Naive thymus-derived CD8-positive, alpha-beta T cell (primary cell): ENCODE results near the gene NINL. TPM values are rescaled to one million over a fixed set of nuclear protein-coding genes. Genes with fewer than 3 reads are reported as not detected.
A peak's percentile ranks its signal among the peaks of the same experiment; 100 is the strongest.

Experiments
- ATAC-seq, 2 donors: fragments of 150-1000 bp; cut with Tn5 transposase in 1 of 2; sonication (Bioruptor Pico), chemical (Tn5 transposase) in 1 of 2; 1 replicate in 1 of 2; 2 replicates in 1 of 2; pipeline ENCODE4 v1.10.0; 2021; ENCODE audit warnings: mild to moderate bottlenecking in 2 of 2, moderate library complexity in 2 of 2
- POLR2A ChIA-PET: fragments of 350-600 bp; sonication (Branson Sonifier 250); formaldehyde crosslinking; loops from one replicate; lab custom pipeline; 2021; ENCODE audit warnings: antibody characterized with exemption; lab: Charles Lee
- DNase-seq, 10 donors: peaks; one replicate each; pipeline versions ENCODE4 v3.0.0 to v3.0.0-alpha.2; 2020 to 2022
- H3K27ac Mint-ChIP-seq, 10 donors: one replicate each; pipeline ENCODE4 v1.8.0; 2020 to 2022; ENCODE audit warnings: mild to moderate bottlenecking in 10 of 10, mixed read lengths in 10 of 10, moderate library complexity in 4 of 10, inconsistent platforms in 1 of 10
- H3K27me3 Mint-ChIP-seq, 5 donors: one replicate each; pipeline ENCODE4 v1.8.0; 2021 to 2022; ENCODE audit warnings: mixed read lengths in 5 of 5
- H3K36me3 Mint-ChIP-seq, 3 donors: one replicate each; pipeline ENCODE4 v1.8.0; 2020 to 2022; ENCODE audit warnings: mixed read lengths in 3 of 3, mild to moderate bottlenecking in 2 of 3, inconsistent platforms in 1 of 3
- H3K4me1 Mint-ChIP-seq, 4 donors: one replicate each; pipeline ENCODE4 v1.8.0; 2021 to 2022; ENCODE audit warnings: mixed read lengths in 4 of 4
- H3K4me3 Mint-ChIP-seq, 10 donors: one replicate each; pipeline ENCODE4 v1.8.0; 2020 to 2022; ENCODE audit warnings: mild to moderate bottlenecking in 10 of 10, mixed read lengths in 10 of 10, moderate library complexity in 6 of 10, inconsistent platforms in 1 of 10
- H3K9me3 Mint-ChIP-seq, 9 donors: one replicate each; pipeline ENCODE4 v1.8.0; 2020 to 2022; ENCODE audit warnings: mixed read lengths in 9 of 9, mild to moderate bottlenecking in 3 of 9, inconsistent platforms in 1 of 9, moderate library complexity in 1 of 9
- polyA plus RNA-seq, 3 donors: library from polyadenylated mRNA; unstranded; fragments of 300-500 nt; fragmentation: Illumina TruSeq; gene quantifications; one replicate each; pipeline ENCODE4 v1.2.3, GENCODE V29; 2021
- total RNA-seq, 8 experiments: library from RNA in 2 of 8; stranded (reverse) in 2 of 8; gene quantifications; one replicate each; pipeline ENCODE4 v1.2.3 and lab custom pipeline; 2021 to 2026

The NINL gene
- total and polyA plus RNA-seq, 5 experiments from 2014 or later: 0.21 to 6.8 (median 0.96) TPM

- H3K4me3 Mint-ChIP-seq: no peak overlapping the region
- no peaks in the 10 kb centered on the region for H3K9me3 Mint-ChIP-seq
- peaks cover 0 to 7% (median 0%) of the 10 kb centered on the region in 3 donors for H3K36me3 Mint-ChIP-seq
- no peaks in the 10 kb centered on the region for H3K27me3 Mint-ChIP-seq
- H3K27ac Mint-ChIP-seq: peak overlapping the region in 1 of 10 donors; percentile 5
- POLR2A ChIA-PET: no interaction called here
- no peak for ATAC-seq
- peaks cover 6 to 8% (median 7%) of the 10 kb centered on the region in 4 donors for H3K4me1 Mint-ChIP-seq
- DNase-seq: no peak
These were observed 117.9 kb downstream of the NINL start for GRCh38 chr20:25467441-25467840.

- Mint-ChIP-seq H3K9me3 (no peaks in the 10 kb centered on the region), H3K36me3 (peaks cover 0 to 7% (median 0%) of the 10 kb centered on the region in 3 donors), H3K27me3 (no peaks in the 10 kb centered on the region), H3K4me3 (no peak overlapping the region), H3K4me1 (peaks cover 6 to 8% (median 7%) of the 10 kb centered on the region in 4 donors), H3K27ac (no peak overlapping the region)
- POLR2A ChIA-PET: no interaction called here
- DNase-seq (no peak), ATAC-seq (no peak)
These were observed 118.5 kb downstream of the NINL start for GRCh38 chr20:25466846-25467245.

GRCh38 chr20:25465243-25466135, 119.8 kb downstream of the NINL start:
- H3K36me3 Mint-ChIP-seq: peaks cover 0 to 9% (median 0%) of the 10 kb centered on the region in 3 donors
- no peaks in the 10 kb centered on the region for H3K27me3 Mint-ChIP-seq
- peaks cover 4 to 8% (median 7%) of the 10 kb centered on the region in 4 donors for H3K4me1 Mint-ChIP-seq
- POLR2A ChIA-PET: no interaction called here
- H3K4me3 Mint-ChIP-seq: no peak overlapping the region
- H3K27ac Mint-ChIP-seq: peak overlapping the region in 2 of 10 donors; percentile 30 to 61
- H3K9me3 Mint-ChIP-seq: no peaks in the 10 kb centered on the region
- DNase-seq (no peak), ATAC-seq (no peak)

GRCh38 chr20:25464501-25465242, 120.7 kb downstream of the NINL start:
- POLR2A ChIA-PET: no interaction called here
- no peak for DNase-seq
- peaks cover 0 to 9% (median 0%) of the 10 kb centered on the region in 3 donors for H3K36me3 Mint-ChIP-seq
- no peak overlapping the region for H3K4me3 Mint-ChIP-seq
- ATAC-seq: no peak
- H3K27ac Mint-ChIP-seq: no peak overlapping the region
- H3K4me1 Mint-ChIP-seq: peaks cover 0 to 3% (median 0%) of the 10 kb centered on the region in 4 donors
- no peaks in the 10 kb centered on the region for H3K27me3 Mint-ChIP-seq
- no peaks in the 10 kb centered on the region for H3K9me3 Mint-ChIP-seq

- Mint-ChIP-seq H3K27ac (no peak overlapping the region), H3K36me3 (peaks cover 0 to 4% (median 2%) of the 10 kb centered on the region in 3 donors), H3K4me3 (no peak overlapping the region), H3K27me3 (no peaks in the 10 kb centered on the region), H3K4me1 (peaks cover 0 to 2% (median 0%) of the 10 kb centered on the region in 4 donors), H3K9me3 (no peaks in the 10 kb centered on the region)
- ATAC-seq: no peak
- DNase-seq: no peak
- POLR2A ChIA-PET: interaction anchor here (0.8 kb wide), 1 partner anchor 46 kb away, joined by 3 read pairs; no protein-coding TSS in a partner anchor
These were observed 123.4 kb downstream of the NINL start for GRCh38 chr20:25461786-25462545.

GRCh38 chr20:25461281-25461650, 124.1 kb downstream of the NINL start:
- H3K4me3 Mint-ChIP-seq: no peak overlapping the region
- H3K27me3 Mint-ChIP-seq: no peaks in the 10 kb centered on the region
- DNase-seq: no peak
- peaks cover 0 to 2% (median 2%) of the 10 kb centered on the region in 3 donors for H3K36me3 Mint-ChIP-seq
- H3K4me1 Mint-ChIP-seq: peaks cover 0 to 2% (median 0%) of the 10 kb centered on the region in 4 donors
- no peaks in the 10 kb centered on the region for H3K9me3 Mint-ChIP-seq
- no peak for ATAC-seq
- POLR2A ChIA-PET: no interaction called here
- no peak overlapping the region for H3K27ac Mint-ChIP-seq

GRCh38 chr20:25460566-25461280, 124.6 kb downstream of the NINL start:
- POLR2A ChIA-PET: no interaction called here
- no peak overlapping the region for H3K4me3 Mint-ChIP-seq
- ATAC-seq (no peak), DNase-seq (no peak)
- H3K9me3 Mint-ChIP-seq: no peaks in the 10 kb centered on the region
- peaks cover 0 to 2% (median 0%) of the 10 kb centered on the region in 4 donors for H3K4me1 Mint-ChIP-seq
- H3K27ac Mint-ChIP-seq: no peak overlapping the region
- no peaks in the 10 kb centered on the region for H3K27me3 Mint-ChIP-seq
- peaks cover 0 to 2% (median 2%) of the 10 kb centered on the region in 3 donors for H3K36me3 Mint-ChIP-seq

- Mint-ChIP-seq H3K36me3 (peaks cover 0 to 6% (median 6%) of the 10 kb centered on the region in 3 donors), H3K4me1 (peaks cover 0 to 2% (median 0%) of the 10 kb centered on the region in 4 donors), H3K27ac (no peak overlapping the region), H3K9me3 (no peaks in the 10 kb centered on the region), H3K27me3 (no peaks in the 10 kb centered on the region), H3K4me3 (peak overlapping the region in 1 of 10 donors; percentile 31)
- ATAC-seq (no peak), DNase-seq (no peak)
- POLR2A ChIA-PET: no interaction called here
These were observed 125.3 kb downstream of the NINL start for GRCh38 chr20:25459916-25460535.

- no peaks in the 10 kb centered on the region for H3K27me3 Mint-ChIP-seq
- H3K4me1 Mint-ChIP-seq: peaks cover 0 to 2% (median 0%) of the 10 kb centered on the region in 4 donors
- no peak overlapping the region for H3K27ac Mint-ChIP-seq
- H3K36me3 Mint-ChIP-seq: peaks cover 0 to 10% (median 6%) of the 10 kb centered on the region in 3 donors
- H3K9me3 Mint-ChIP-seq: no peaks in the 10 kb centered on the region
- no peak overlapping the region for H3K4me3 Mint-ChIP-seq
- ATAC-seq (no peak), DNase-seq (no peak)
- POLR2A ChIA-PET: no interaction called here
These were observed 126.1 kb downstream of the NINL start for GRCh38 chr20:25459111-25459830.

GRCh38 chr20:25457886-25458680, 127.2 kb downstream of the NINL start:
- Mint-ChIP-seq H3K27ac (no peak overlapping the region), H3K4me3 (no peak overlapping the region), H3K4me1 (peaks cover 0 to 3% (median 0%) of the 10 kb centered on the region in 4 donors), H3K9me3 (no peaks in the 10 kb centered on the region), H3K27me3 (no peaks in the 10 kb centered on the region), H3K36me3 (peaks cover 0 to 16% (median 8%) of the 10 kb centered on the region in 3 donors)
- DNase-seq: no peak
- no peak for ATAC-seq
- POLR2A ChIA-PET: no interaction called here
